Thymus (tissue), 11 donors: ENCODE data around the gene DCST2. TPM values are rescaled to one million over a fixed set of nuclear protein-coding genes. Genes with fewer than 3 reads are reported as not detected.
"Not testable (repeated sequence)": the region's sequence is repeated elsewhere in the genome, so short reads cannot be mapped to it uniquely, and the experiment has no call there.

ENCODE experiments used
- DNase-seq, 9 donors: peaks; one replicate each; pipeline ENCODE4 v3.0.0-alpha.2; 2013; ENCODE audit warnings: low spot score in 9 of 9, low read depth in 6 of 9, missing footprints in 1 of 9
- H3K27ac ChIP-seq, 2 donors: one replicate each; pipeline ENCODE4 v1.5.1; 2013; ENCODE audit warnings: control low read depth in 1 of 2, low read depth in 1 of 2, low read length in 1 of 2, mild to moderate bottlenecking in 1 of 2, moderate library complexity in 1 of 2
- H3K27me3 ChIP-seq, 2 donors: one replicate each; pipeline ENCODE4 v1.5.1; 2013; ENCODE audit warnings: low read length in 1 of 2; ENCODE audit not compliant: control insufficient read depth in 2 of 2, insufficient read depth in 1 of 2
- H3K36me3 ChIP-seq, 2 donors: one replicate each; pipeline ENCODE4 v1.5.1; 2013; ENCODE audit warnings: low read length in 1 of 2, mild to moderate bottlenecking in 1 of 2, moderate library complexity in 1 of 2; ENCODE audit not compliant: control insufficient read depth in 2 of 2, insufficient read depth in 2 of 2
- H3K4me1 ChIP-seq, 2 donors: one replicate each; pipeline ENCODE4 v1.5.1; 2013; ENCODE audit warnings: low read length in 2 of 2; ENCODE audit not compliant: control insufficient read depth in 2 of 2, insufficient read depth in 2 of 2
- H3K4me3 ChIP-seq, 2 donors: one replicate each; pipeline ENCODE4 v1.5.1; 2013; ENCODE audit warnings: low read length in 2 of 2, control low read depth in 1 of 2, mild to moderate bottlenecking in 1 of 2
- H3K9me3 ChIP-seq, 2 donors: one replicate each; pipeline ENCODE4 v1.5.1; 2013; ENCODE audit warnings: low read length in 1 of 2, mild to moderate bottlenecking in 1 of 2; ENCODE audit not compliant: control insufficient read depth in 2 of 2, insufficient read depth in 1 of 2
- WGBS: extraction: QIAGEN DNeasy Blood & Tissue Kit; methylation state at CpG from one replicate; pipeline ENCODE4 v1.1.7; 2013; 5-methylcytosine and 5-hydroxymethylcytosine counted together
- polyA plus RNA-seq: library from polyadenylated mRNA; stranded (reverse); fragments of 200-250 nt; gene quantifications from one replicate; pipeline ENCODE4 v1.2.3, GENCODE V29; 2013
- total RNA-seq: library from RNA; stranded (reverse); fragments of 120-200 nt; gene quantifications from one replicate; pipeline ENCODE4 v1.2.4, GENCODE V29; 2013
- donor health status: healthy.

The DCST2 gene
- total and polyA plus RNA-seq, 2 donors = 0.24 to 7.8 TPM

GRCh38 chr1:154992721-154993571 lies 40.6 kb downstream of the DCST2 start:
- DNase-seq = no peak
- peaks cover 0 to 3% of the 10 kb centered on the region in 2 donors for H3K9me3 ChIP-seq
- no peak overlapping the region for H3K27ac ChIP-seq
- no peak overlapping the region for H3K4me3 ChIP-seq
- peaks cover 22 to 43% of the 10 kb centered on the region in 2 donors for H3K27me3 ChIP-seq
- peaks cover 18 to 22% of the 10 kb centered on the region in 2 donors for H3K36me3 ChIP-seq
- 93% methylated on average over 14 of the region's 14 CpGs for WGBS
- H3K4me1 ChIP-seq = peaks cover 0 to 10% of the 10 kb centered on the region in 2 donors

DNA sequence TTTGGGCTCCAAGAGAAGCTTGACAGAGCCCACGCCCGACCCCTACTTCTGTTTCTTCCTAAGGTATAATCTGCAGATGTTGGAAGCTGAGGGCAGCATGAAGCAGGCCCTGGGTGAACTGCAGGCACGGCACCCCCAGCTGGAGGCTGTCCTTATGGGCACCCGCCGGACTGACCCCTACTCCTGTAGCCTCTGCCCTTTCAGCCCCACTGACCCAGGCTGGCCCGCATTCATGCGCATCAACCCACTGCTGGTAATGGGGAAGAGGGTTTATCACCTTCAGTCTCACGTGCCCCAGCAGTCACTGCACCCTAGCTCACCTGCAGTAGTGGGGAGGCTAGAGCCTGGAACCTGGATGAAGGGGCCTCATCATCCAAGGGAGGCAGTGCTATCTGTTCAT lies 43.3 kb downstream of the DCST2 start:
- WGBS = 96% methylated on average over 8 of the region's 8 CpGs
- Histone ChIP-seq H3K36me3 (peaks cover 22 to 31% of the 10 kb centered on the region in 2 donors), H3K27me3 (peaks cover 0 to 19% of the 10 kb centered on the region in 2 donors), H3K4me3 (no peak overlapping the region), H3K9me3 (no peaks in the 10 kb centered on the region), H3K27ac (no peak overlapping the region), H3K4me1 (no peaks in the 10 kb centered on the region)
- no peak for DNase-seq

DNA sequence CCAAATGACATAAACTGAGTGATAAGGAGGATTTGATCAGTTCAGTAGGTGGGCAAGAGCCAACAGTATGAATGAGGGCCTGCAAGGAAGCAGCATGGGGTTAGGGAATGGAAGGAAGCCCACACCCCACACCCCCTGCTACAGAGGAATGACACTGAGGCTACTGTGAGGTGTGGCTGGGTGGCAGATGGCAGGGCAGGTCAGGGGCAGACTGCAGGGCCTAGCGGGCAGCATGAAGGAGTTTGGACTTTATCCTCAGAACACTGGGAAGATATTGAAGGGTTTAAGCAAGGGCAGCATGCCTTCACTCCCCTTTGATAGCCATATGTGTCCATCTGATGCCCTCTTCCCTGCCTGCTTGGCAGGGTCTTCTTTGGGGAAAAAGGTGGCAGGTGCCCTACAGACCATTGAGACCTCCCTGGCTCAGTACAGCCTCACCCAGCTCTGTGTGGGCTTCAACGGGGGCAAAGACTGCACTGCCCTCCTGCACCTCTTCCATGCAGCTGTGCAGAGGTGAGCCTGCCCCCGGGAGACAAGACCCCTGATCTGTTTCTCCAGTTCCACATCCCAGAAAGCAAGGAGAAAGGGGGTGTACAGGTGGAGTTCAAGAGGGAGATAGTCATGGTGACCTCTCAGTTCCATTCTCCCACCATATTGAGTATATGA lies 44.3 kb downstream of the DCST2 start:
- no peak overlapping the region for H3K27ac ChIP-seq
- 94% methylated on average over 3 of the region's 3 CpGs for WGBS
- H3K9me3 ChIP-seq = no peaks in the 10 kb centered on the region
- peaks cover 0 to 10% of the 10 kb centered on the region in 2 donors for H3K27me3 ChIP-seq
- peaks cover 22 to 34% of the 10 kb centered on the region in 2 donors for H3K36me3 ChIP-seq
- no peak overlapping the region for H3K4me3 ChIP-seq
- peaks cover 0 to 2% of the 10 kb centered on the region in 2 donors for H3K4me1 ChIP-seq
- no peak for DNase-seq

- H3K27me3 ChIP-seq = no peaks in the 10 kb centered on the region
- H3K27ac ChIP-seq = no peak overlapping the region
- peaks cover 9 to 12% of the 10 kb centered on the region in 2 donors for H3K4me1 ChIP-seq
- peaks cover 22 to 34% of the 10 kb centered on the region in 2 donors for H3K36me3 ChIP-seq
- no peaks in the 10 kb centered on the region for H3K9me3 ChIP-seq
- H3K4me3 ChIP-seq = no peak overlapping the region
- 98% methylated on average over 17 of the region's 17 CpGs for WGBS
- DNase-seq = no peak
These were observed 45.3 kb downstream of the DCST2 start for GRCh38 chr1:154988058-154988954.

DNA sequence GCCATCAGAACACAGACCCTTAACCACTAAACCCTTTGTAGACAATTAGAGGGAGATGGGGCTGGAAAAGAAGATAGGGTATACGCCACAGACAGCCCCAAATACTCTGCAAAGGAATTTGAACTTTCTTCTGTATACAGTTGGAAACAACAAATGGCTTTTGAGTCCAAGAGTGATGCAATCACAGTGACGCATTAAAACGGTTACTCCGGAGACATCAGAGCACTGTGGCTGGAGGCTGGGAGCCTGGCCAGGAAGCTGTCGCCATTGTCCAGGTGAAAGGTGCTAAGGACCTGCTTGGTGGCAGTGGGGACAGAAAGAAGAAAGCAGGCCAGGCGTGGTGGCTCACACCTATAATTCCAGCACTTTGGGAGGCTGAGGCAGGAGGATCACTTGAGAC lies 46.3 kb downstream of the DCST2 start:
- DNase-seq = no peak
- WGBS = 95% methylated on average over 6 of the region's 6 CpGs
- H3K4me1 ChIP-seq = peaks cover 14 to 19% of the 10 kb centered on the region in 2 donors
- peaks cover 22 to 34% of the 10 kb centered on the region in 2 donors for H3K36me3 ChIP-seq
- H3K27me3 ChIP-seq = no peaks in the 10 kb centered on the region
- H3K9me3 ChIP-seq = no peaks in the 10 kb centered on the region
- H3K27ac ChIP-seq = no peak overlapping the region
- H3K4me3 ChIP-seq = no peak overlapping the region

- peaks cover 16 to 22% of the 10 kb centered on the region in 2 donors for H3K4me1 ChIP-seq
- H3K4me3 ChIP-seq, H3K27me3 ChIP-seq, H3K9me3 ChIP-seq, DNase-seq, H3K27ac ChIP-seq: not testable (repeated sequence)
- peaks cover 22 to 34% of the 10 kb centered on the region in 2 donors for H3K36me3 ChIP-seq
- WGBS = 99% methylated on average over 4 of the region's 4 CpGs
These were observed 46.8 kb downstream of the DCST2 start for GRCh38 chr1:154986736-154987135.

- Histone ChIP-seq H3K27me3 (no peaks in the 10 kb centered on the region), H3K27ac (peak overlapping the region in 1 of 2 donors; percentile 15), H3K4me1 (peaks cover 16 to 22% of the 10 kb centered on the region in 2 donors), H3K4me3 (peak overlapping the region; percentile 65 to 84), H3K36me3 (peaks cover 13 to 37% of the 10 kb centered on the region in 2 donors), H3K9me3 (no peaks in the 10 kb centered on the region)
- 31% methylated on average over 17 of the region's 17 CpGs for WGBS
- no peak for DNase-seq
These were observed 49.7 kb downstream of the DCST2 start for GRCh38 chr1:154983776-154984466.

DNA sequence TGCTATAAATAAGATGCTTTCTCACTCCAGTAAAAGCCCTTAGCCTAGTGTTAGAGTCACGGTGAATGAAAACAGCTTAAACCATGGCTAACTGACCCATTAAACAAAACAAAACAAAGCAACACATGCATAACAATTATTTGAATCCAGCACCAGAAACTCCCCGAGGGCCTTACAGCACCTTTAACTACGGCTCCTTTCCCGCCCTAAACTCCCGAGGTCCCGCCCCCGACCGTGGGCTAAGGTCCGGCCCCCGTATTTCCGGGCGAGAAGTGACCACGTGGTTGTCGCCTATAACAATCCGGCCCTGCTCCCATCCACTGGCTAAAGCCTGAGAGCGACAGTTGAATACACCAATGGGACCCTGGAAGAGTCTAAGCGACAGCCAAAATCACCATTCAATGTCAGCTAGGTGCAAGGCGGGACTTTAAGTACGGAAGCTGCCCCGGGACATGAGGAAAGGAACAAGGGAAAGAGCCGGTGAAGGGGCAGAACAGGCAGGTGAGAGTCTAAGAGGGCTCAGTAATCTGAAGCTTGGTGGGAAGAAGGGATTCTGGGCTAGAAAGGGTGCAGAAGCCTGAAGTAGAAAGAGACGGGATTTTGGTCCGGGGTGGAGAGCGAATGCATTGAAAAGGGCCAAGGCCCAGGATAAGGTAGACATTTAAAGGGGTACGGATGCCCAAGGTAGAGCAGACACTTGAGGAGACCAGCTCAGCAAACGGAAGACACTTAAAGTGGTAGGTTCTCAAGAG lies 50.5 kb downstream of the DCST2 start, which contains the start of gene FLAD1:
TSS of gene FLAD1 (plus strand) at position 448 of the 752 bp plus-strand sequence. CDS start 351 bp downstream, outside the sequence.
- under 1% methylated on average over 26 of the region's 26 CpGs for WGBS
- Histone ChIP-seq H3K36me3 (peaks cover 8 to 34% of the 10 kb centered on the region in 2 donors), H3K27ac (peak within 1 kb of the TSS; percentile 38 to 69), H3K27me3 (no peaks in the 10 kb centered on the region), H3K9me3 (no peaks in the 10 kb centered on the region), H3K4me1 (peaks cover 16 to 22% of the 10 kb centered on the region in 2 donors), H3K4me3 (peak within 1 kb of the TSS; percentile 65 to 84)
- peak; percentile 95 to 100 (median 98) for DNase-seq
